Activated CD4-positive, alpha-beta T cell treated with anti-CD3 and anti-CD28 coated beads for 1 hour (primary cell): ENCODE results near the gene SMIM5.
"Not testable (repeated sequence)": the region's sequence is repeated elsewhere in the genome, so short reads cannot be mapped to it uniquely, and the experiment has no call there.

Experiments
- DNase-seq: peaks from one replicate; pipeline ENCODE4 v3.0.0-alpha.2; 2020

Gene SMIM5

DNA sequence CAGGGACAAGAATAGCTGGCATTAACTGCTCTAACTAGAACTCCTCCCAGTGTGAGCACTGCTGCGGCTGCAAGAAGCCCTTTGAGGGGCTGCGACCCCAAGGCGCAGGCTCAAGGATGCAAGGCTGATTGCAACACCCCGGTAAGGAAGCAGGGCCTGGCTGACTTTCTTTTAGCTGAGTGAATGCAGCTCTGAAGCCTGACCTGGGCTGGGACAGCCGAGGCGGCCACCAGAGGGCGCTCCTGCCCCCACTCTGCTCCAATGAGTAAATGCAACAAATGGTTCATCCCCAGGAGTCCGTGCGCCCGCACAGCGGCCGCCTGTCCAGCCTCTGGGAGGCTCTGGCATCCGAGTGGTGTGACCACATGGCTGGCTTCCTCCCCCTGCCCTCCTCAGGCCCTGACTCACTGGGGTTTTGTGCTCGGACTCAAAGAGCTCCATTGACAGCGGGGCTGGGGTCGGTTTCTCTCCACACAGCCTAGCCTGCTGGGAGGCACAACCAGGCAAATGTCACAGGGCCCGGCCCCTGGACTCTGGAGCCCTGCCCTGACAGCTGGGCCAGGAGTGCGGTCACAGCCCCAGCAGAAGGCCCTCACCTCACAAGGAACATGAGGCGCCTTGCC, at the start of gene SMIM5:
Gene SMIM5, plus strand, starts transcription at position 572 of the 623 bp plus-strand sequence. CDS start 6,768 bp downstream, outside the sequence.
- DNase-seq, result peak; percentile 73

GRCh38 chr17:75584849-75585175, 48.4 kb upstream of the SMIM5 start:
- no peak for DNase-seq

GRCh38 chr17:75587675-75588595, 45.3 kb upstream of the SMIM5 start, which contains the start of gene MYO15B:
MYO15B (plus strand) TSS chr17:75587800; CDS start chr17:75588058, 258 bp downstream.
- DNase-seq, result peak; percentile 52

DNA sequence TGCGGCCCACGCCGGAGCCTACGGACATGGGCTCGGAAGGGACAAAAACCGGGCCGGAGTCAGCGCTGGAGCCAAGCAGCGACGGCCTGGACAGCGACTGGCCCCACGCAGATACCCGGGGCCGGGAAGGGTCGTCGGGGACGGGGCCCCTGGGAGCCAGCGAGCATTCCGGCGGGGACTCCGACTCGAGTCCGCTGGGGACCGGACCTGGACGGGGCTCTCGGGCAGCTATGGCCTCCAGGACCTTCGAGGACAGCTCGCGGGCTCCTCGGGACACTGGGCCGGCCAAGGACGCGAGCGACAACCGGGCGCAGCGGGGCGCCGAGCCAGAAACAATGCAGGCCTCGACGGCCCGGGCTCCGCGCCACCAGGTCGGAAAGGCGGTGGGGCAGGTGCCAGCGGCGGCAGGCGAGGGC, 44.6 kb upstream of the SMIM5 start:
- peak; percentile 16 for DNase-seq

DNA sequence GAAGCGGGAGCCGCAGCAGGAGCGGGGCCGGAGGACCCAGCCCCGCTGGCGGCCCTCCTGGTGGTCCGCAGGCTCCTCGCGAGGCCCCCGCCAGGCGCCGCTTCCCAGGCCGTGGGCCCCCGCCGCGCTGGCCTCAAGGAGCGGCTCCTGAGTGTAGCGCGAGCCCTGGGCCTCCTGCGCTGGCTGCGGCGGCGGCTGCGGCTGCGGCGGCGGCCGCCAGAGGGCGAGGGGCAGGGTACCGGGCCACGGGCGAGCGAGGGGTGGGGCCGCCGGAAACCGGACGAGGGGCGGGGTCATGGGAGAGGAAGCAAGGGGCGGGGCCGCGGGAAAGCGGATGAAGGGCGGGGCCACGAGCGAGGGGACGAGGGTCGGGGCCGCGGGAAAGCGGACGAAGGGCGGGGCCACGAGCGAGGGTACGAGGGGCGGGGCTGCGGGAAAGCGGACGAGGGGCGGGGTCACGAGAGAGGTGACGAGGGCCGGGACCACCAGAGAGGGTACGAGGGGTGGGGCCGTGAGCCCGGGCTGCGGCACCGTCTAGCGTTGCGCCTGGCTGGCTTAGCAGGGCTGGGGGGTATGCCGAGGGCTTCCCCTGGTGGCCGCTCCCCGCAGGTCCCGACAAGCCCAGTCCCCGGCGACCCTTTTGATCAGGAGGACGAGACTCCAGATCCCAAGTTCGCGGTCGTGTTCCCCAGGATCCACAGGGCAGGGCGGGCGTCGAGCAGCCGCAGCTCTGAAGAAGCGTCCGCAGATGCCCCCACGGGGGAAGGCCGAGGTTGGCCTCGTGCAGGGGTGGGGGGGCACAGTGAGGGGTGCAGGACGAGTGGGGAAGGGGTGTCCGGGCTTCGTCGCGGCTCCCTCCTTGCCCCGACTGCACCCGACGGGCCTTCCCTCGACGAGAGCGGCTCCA, 44.0 kb upstream of the SMIM5 start:
- DNase-seq, result peak; percentile 93

DNA sequence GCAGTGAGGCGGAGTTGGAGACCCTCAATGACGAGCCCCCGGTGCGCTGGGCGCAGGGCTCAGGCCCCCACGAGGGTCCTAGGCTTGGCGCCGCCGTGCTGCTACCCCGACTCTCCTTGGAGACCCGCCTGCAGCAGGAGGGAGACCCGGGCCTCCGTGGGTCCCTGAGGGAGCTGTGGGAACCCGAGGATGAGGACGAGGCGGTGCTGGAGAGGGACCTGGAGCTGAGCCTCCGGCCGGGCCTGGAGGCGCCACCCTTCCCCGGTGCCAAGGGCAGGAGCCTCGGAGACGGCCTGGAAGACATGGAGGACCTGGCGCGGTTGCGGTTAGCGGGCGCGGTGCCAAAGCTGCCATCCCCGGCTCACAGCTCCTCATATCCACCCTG, 43.3 kb upstream of the SMIM5 start:
- no peak for DNase-seq

GRCh38 chr17:75590314-75590761, 42.9 kb upstream of the SMIM5 start:
- DNase-seq, result no peak

DNA sequence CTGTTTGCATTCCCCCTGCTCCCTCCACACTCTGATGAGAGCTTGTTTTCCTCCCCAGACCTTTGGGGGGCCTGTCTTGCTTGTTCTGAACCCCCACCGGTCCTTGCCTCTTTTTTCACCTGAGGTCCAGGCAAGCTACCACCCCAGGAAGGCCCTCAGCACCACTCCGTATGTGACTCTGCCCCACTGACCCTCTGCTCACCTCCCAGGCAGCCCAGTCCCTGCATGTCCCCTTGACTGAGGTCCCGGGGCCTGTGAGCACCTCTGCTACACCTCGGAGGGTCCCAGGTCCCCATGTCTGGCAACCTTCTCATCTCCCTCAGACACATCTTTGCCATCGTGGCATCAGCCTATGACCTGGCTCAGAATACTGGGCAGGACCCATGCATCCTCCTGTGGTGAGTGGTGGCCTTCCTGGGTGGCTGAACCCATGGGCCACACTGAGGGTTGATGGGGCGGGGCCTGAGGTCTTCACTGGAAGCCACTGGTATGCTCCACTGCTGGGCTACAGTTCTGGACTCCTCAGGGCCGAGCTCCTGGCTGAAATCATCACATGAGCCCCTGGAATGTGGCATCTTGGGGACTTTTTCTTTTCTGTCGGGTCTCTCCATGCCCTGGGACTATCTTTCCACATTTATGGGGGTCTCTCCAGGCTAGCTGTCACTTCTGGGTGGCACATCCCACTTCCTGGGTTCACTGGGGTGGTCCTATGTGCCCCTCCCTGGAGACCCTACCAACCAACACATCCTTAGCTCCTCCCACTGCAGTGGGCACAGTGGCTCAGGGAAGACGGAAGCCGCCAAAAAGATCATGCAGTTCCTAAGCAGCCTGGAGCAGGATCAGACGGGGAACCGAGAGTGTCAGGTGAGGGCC, 42.1 kb upstream of the SMIM5 start:
- DNase-seq, result no peak

- DNase-seq, result no peak
Observed at GRCh38 chr17:75591722-75592302, 41.4 kb upstream of the SMIM5 start.

DNA sequence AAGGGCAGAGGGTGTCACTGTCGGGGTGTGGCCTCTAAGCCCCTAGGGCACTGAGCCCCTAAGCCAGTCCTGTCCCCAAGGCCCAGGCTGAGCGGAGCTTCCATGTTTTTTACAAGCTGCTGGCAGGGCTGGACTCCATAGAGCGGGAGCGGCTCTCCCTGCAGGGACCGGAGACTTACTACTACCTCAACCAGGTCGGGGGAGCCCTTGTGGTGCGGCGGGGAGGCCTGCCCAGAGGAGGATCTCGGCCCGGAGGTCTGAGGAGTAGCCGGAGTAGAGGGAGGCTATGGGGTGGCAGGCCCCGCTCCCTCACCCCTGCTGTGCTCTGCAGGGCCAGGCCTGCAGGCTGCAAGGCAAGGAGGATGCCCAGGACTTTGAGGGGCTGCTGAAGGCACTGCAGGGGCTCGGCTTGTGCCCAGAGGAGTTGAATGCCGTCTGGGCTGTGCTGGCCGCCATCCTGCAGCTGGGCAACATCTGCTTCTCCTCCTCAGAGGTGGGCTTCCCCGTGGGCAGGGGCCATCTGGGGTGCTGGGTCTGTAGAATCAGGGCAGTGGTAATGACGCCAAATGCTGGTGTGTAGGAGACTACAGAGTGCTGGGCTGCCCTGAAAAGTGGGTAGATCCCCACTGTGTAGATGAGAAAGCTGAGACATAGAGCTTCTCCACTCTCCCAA, 40.8 kb upstream of the SMIM5 start:
- DNase-seq, result no peak

GRCh38 chr17:75593430-75593829, 39.8 kb upstream of the SMIM5 start:
- DNase-seq, result not testable (repeated sequence)

- no peak for DNase-seq
Observed at GRCh38 chr17:75594499-75595283, 38.5 kb upstream of the SMIM5 start.

DNA sequence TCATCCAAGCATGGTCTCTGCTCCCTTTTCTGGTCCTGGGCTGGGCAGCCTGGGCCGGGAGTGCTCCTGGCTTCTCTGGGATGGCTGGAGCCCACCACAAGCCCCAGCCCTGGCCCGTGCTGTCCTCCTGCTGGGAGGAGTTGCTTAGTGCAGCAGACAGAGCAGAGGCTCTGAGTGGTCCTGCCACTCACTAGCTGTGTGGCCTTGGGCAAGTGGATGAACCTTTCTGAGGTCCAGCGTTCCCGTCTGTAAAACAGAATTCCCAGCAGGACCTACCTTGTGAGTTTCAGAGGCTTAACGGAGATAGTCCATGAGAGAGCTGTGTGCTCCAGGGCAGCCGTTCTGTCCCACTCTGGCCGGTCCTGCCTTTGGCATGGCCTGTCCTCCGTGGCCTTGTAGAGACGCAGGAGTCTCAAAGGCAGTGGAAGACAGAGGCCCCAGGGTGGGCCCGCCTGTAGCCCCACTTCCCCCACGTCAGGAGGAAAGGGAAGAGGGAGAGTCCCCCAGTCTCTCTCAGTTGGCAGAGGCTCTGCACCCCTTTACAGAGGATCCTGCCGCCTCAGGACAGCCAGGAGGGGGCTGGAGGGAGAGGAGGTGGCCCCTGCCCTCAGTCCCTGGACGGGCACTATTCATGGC, 37.8 kb upstream of the SMIM5 start:
- DNase-seq, result no peak

DNA sequence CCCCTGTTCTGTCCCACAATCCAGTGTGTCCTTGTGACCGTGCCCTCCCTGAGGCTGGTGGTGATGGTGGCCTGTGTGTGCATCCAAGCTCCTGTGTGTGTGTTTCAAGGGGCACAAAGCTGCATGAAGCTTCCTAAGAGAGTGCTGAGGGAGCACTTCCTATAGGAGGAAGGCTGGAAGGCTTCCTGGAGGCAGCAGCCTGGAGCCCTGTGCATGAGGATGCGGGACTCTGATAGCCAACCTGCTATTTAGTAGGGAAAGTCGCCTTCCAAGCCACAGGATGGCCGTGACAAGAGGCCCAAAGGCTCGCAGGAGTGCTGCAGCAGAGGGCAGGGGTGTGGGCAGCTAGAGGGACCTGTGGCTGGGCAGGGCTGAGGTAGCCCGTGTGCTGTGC, 37.3 kb upstream of the SMIM5 start:
- DNase-seq, result no peak

DNA sequence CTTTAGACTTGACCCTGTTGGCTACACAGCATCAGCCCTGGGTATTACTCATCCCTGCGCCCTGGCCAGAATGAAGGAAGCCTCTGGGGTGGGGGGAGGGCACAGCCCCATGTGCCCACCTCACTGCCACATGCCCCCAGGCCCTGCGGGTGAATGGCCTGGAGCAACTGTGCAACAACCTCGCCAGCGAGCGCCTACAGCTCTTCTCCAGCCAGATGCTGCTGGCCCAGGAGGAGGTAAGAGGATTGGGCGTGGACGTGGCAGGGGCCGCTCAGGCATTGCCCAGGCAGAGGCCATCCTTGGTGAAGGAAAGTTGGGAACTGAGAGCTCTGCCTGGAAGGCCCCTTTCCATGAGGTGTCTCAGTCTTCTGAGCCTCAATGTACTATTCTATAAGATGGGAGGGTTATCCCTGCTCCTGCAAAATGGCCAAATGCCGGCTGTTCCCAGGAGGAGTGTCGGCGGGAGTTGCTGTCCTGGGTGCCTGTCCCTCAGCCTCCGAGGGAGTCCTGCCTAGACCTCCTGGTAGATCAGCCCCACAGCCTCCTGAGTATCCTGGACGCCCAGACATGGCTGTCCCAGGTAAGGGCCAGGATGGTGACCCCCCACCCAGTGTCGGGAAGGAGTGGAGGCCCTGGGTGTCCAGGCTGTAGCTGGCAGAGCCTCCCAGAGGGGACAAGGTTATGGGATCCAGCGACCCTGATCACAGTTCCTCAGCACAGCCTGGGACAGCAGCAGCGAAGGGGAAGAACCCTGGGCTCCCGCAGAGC, 36.7 kb upstream of the SMIM5 start:
- DNase-seq, result no peak

DNA sequence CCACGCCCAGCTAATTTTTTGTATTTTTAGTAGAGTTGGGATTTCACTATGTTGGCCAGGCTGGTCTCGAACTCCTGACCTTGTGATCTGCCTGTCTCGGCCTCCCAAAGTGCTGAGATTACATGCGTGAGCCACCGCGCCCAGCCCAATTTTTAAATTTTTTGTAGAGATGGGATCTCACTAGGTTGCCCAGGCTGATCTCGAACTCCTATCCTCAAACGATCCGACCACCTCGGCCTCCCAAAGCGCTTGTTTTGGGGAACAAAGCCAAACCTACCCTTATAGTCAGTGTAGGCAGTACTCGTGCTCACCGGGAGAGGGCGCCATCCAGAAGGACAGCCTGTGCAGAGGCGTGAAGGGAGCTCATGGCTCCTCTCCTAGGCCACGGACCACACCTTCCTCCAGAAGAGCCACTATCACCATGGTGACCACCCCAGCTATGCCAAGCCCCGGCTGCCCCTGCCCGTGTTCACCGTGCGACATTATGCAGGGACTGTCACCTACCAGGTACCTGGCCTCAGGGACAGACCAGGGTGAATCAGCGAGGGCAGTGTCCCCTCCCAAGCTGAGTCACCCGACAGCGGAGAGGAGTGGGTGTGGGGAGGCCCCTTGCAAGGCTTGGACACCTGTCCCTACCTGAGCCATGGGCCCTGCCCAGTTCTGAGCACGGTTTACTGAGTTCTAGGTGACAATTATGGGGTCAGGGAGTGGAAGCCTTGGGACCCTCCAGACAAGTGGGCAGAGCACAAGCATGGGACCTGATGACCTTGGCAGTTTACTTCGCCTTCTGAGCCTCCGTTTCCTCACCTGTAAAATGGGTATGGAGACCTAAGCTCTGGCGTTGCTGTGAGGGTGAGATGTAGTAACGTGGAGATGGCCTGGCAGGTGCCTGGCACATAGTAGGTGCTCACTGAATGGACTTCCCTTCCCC, 31.9 kb upstream of the SMIM5 start:
- peak; percentile 37 for DNase-seq

DNA sequence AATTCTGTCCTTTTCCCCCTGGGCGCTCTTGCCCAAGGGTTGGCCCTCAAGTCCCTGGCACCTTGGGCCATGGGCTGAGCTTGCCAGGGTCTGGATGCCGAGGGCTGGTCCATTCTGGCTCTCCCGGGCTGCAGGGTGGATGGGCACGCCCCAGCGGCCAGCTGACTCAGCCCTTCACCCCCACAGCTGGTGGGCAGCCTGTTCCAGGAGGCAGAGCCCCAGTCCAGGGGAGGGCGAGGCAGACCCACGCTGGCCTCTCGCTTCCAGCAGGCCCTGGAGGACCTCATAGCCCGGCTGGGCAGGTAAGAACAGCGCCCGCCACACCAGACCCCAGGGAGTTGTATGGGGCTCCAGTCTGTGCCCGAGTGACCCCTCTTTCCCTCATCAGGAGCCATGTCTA, 30.6 kb upstream of the SMIM5 start:
- DNase-seq, result no peak

DNA sequence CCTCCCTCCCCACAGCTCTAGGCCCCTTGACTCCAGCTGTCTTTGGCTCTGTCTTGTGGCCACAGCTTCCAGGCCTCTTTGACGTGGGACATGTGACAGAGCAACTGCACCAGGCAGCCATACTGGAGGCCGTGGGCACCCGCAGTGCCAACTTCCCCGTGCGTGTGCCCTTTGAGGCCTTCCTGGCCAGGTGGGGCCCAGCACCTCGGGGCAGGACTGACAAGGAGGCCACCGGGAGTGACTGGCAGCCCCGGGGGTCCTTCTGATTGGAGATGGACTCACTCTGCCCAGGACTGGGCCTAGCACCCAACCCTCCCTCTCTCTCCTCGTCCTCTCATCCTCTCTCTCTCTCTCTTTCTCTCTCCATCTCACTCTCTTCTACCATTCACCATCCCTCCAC, 30.1 kb upstream of the SMIM5 start:
- no peak for DNase-seq
